ENCODE measurements around the gene SCN4A. TPM values are rescaled to one million over a fixed set of nuclear protein-coding genes. Genes with fewer than 3 reads are reported as not detected.
A peak's percentile ranks its signal among the peaks of the same experiment; 100 is the strongest.

SCN4A gene
- total RNA-seq, 1 donor from 2014 or later, result 1.6 TPM

- DNase-seq (ENCODE audit: low read depth, low spot score), result no peak
- TF ChIP-seq, protein P1, sequence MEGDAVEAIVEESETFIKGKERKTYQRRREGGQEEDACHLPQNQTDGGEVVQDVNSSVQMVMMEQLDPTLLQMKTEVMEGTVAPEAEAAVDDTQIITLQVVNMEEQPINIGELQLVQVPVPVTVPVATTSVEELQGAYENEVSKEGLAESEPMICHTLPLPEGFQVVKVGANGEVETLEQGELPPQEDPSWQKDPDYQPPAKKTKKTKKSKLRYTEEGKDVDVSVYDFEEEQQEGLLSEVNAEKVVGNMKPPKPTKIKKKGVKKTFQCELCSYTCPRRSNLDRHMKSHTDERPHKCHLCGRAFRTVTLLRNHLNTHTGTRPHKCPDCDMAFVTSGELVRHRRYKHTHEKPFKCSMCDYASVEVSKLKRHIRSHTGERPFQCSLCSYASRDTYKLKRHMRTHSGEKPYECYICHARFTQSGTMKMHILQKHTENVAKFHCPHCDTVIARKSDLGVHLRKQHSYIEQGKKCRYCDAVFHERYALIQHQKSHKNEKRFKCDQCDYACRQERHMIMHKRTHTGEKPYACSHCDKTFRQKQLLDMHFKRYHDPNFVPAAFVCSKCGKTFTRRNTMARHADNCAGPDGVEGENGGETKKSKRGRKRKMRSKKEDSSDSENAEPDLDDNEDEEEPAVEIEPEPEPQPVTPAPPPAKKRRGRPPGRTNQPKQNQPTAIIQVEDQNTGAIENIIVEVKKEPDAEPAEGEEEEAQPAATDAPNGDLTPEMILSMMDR (conservative IDR thresholded peaks at IDR 0.05), result no peak
- H3K36me3 Mint-ChIP-seq (ENCODE audit: low read depth), result no peaks in the 10 kb centered on the region
- no peaks in the 10 kb centered on the region for H3K9me3 Mint-ChIP-seq
- H3K4me3 Mint-ChIP-seq, result no peak overlapping the region
- H3K27me3 Mint-ChIP-seq (ENCODE audit: low read depth), result peaks cover 4% of the 10 kb centered on the region
- H3K4me1 Mint-ChIP-seq, result peaks cover 17% of the 10 kb centered on the region
- no peak overlapping the region for H3K27ac Mint-ChIP-seq (ENCODE audit: unreplicated experiment)
These were observed 33.8 kb upstream of the SCN4A start for GRCh38 chr17:64006361-64007088.

DNA sequence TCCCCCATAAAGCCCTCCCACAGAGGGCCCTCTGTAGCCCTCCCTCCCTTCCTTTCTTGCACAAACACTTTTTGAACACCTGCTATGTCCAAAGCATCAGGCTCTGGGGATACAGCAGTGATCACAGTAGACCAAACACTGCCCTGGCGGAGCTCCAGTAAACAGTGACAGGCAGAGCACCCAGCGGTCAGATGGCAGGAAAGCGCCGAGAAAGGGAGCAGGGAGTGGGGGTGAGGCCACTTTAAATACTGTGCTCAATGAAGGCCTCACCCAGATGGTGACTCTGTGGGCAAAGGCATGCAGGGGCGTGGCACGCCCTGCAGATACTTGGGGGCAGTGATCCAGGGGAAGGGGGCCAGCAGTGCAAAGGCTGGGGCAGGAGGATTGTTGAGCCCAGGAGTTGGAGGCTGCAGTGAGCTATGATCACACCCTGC, 33.0 kb upstream of the SCN4A start:
- no peak overlapping the region for H3K4me3 Mint-ChIP-seq
- H3K9me3 Mint-ChIP-seq, result no peaks in the 10 kb centered on the region
- TF ChIP-seq, protein P1 (conservative IDR thresholded peaks at IDR 0.05), result no peak
- no peak for DNase-seq (ENCODE audit: low read depth, low spot score)
- H3K27ac Mint-ChIP-seq (ENCODE audit: unreplicated experiment), result no peak overlapping the region
- no peaks in the 10 kb centered on the region for H3K36me3 Mint-ChIP-seq (ENCODE audit: low read depth)
- H3K27me3 Mint-ChIP-seq (ENCODE audit: low read depth), result peaks cover 4% of the 10 kb centered on the region
- H3K4me1 Mint-ChIP-seq, result peaks cover 17% of the 10 kb centered on the region

- Mint-ChIP-seq H3K27me3 (ENCODE audit: low read depth) (peaks cover 4% of the 10 kb centered on the region), H3K4me1 (peaks cover 17% of the 10 kb centered on the region), H3K9me3 (no peaks in the 10 kb centered on the region), H3K4me3 (no peak overlapping the region), H3K27ac (ENCODE audit: unreplicated experiment) (peak overlapping the region; percentile 67), H3K36me3 (ENCODE audit: low read depth) (no peaks in the 10 kb centered on the region)
- TF ChIP-seq, protein P1 (conservative IDR thresholded peaks at IDR 0.05), result no peak
- no peak for DNase-seq (ENCODE audit: low read depth, low spot score)
These were observed 32.4 kb upstream of the SCN4A start for GRCh38 chr17:64004903-64005733.

DNA sequence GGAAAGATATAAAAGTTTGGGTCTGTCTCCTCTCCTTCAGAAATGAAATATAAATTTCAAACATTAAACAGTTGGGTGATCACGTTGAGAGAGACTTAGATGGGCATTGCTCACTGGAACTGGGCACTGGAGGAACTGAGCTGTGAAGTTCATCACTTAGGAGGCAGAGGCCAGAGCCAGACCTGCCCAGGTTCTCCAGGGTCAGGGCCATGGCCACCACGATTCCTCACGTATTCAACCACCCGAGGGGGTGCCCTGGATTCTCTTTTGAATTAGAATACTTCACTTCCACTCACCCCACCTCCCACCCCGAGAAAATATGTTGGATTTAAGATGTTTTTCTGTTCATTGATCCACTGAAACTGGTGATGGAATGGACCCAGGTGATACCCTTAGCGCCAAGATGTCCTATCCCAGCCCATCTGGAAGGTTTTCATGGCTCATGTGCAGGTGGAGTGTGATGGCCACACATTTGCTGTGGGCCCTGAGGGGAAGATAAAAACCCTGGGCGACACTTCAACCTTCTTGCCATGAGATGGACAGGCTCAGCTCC, 31.6 kb upstream of the SCN4A start:
- no peak overlapping the region for H3K27ac Mint-ChIP-seq (ENCODE audit: unreplicated experiment)
- peaks cover 8% of the 10 kb centered on the region for H3K27me3 Mint-ChIP-seq (ENCODE audit: low read depth)
- H3K36me3 Mint-ChIP-seq (ENCODE audit: low read depth), result no peaks in the 10 kb centered on the region
- TF ChIP-seq, protein P1 (conservative IDR thresholded peaks at IDR 0.05), result no peak
- H3K9me3 Mint-ChIP-seq, result no peaks in the 10 kb centered on the region
- H3K4me3 Mint-ChIP-seq, result no peak overlapping the region
- no peak for DNase-seq (ENCODE audit: low read depth, low spot score)
- peaks cover 22% of the 10 kb centered on the region for H3K4me1 Mint-ChIP-seq

- H3K4me3 Mint-ChIP-seq, result no peak overlapping the region
- H3K36me3 Mint-ChIP-seq (ENCODE audit: low read depth), result no peaks in the 10 kb centered on the region
- DNase-seq (ENCODE audit: low read depth, low spot score), result no peak
- H3K27ac Mint-ChIP-seq (ENCODE audit: unreplicated experiment), result no peak overlapping the region
- H3K27me3 Mint-ChIP-seq (ENCODE audit: low read depth), result peaks cover 10% of the 10 kb centered on the region
- H3K9me3 Mint-ChIP-seq, result no peaks in the 10 kb centered on the region
- peaks cover 23% of the 10 kb centered on the region for H3K4me1 Mint-ChIP-seq
- TF ChIP-seq, protein P1 (conservative IDR thresholded peaks at IDR 0.05), result no peak
These were observed 30.9 kb upstream of the SCN4A start for GRCh38 chr17:64003526-64004121.
